Measurements from ENCODE around the gene MYG1. TPM values are rescaled to one million over a fixed set of nuclear protein-coding genes. Genes with fewer than 3 reads are reported as not detected.
A peak's percentile ranks its signal among the peaks of the same experiment; 100 is the strongest.
"Not testable (repeated sequence)": the region's sequence is repeated elsewhere in the genome, so short reads cannot be mapped to it uniquely, and the experiment has no call there.

Gene MYG1
- total RNA-seq, 1 experiment from 2014 or later = 65.1 TPM

- no peak for DNase-seq (ENCODE audit: low spot score)
Measured at GRCh38 chr12:53286448-53286847, 13.0 kb upstream of the MYG1 start.

- peak; percentile 39 for DNase-seq (ENCODE audit: low spot score)
Measured at GRCh38 chr12:53287741-53288216, 11.7 kb upstream of the MYG1 start.

- no peak for DNase-seq (ENCODE audit: low spot score)
Measured at GRCh38 chr12:53288322-53288721, 11.2 kb upstream of the MYG1 start.

- peak; percentile 45 for DNase-seq (ENCODE audit: low spot score)
Measured at GRCh38 chr12:53289891-53290290, 9.6 kb upstream of the MYG1 start.

- no peak for DNase-seq (ENCODE audit: low spot score)
Measured at GRCh38 chr12:53290661-53291060, 8.8 kb upstream of the MYG1 start.

GRCh38 chr12:53292426-53292825, 7.1 kb upstream of the MYG1 start:
- DNase-seq (ENCODE audit: low spot score) = no peak

GRCh38 chr12:53295070-53295890, 4.2 kb upstream of the MYG1 start, which contains the start of gene PFDN5:
Gene PFDN5, plus strand, starts transcription at chr12:53295542. Its CDS starts 26 bp downstream, at chr12:53295568.
- peak; percentile 76 for DNase-seq (ENCODE audit: low spot score)

GRCh38 chr12:53295891-53296219, 3.6 kb upstream of the MYG1 start:
- no peak for DNase-seq (ENCODE audit: low spot score)

GRCh38 chr12:53297106-53297505, 2.4 kb upstream of the MYG1 start:
- DNase-seq (ENCODE audit: low spot score) = not testable (repeated sequence)

- DNase-seq (ENCODE audit: low spot score) = peak; percentile 23
Measured at GRCh38 chr12:53298164-53298563, 1.3 kb upstream of the MYG1 start.

- DNase-seq (ENCODE audit: low spot score) = peak; percentile 63
Measured at GRCh38 chr12:53299101-53299453, 418 bp upstream of the MYG1 start.

- peak; percentile 28 for DNase-seq (ENCODE audit: low spot score)
Measured at GRCh38 chr12:53300187-53300586, 692 bp downstream of the MYG1 start.

- no peak for DNase-seq (ENCODE audit: low spot score)
Measured at GRCh38 chr12:53302903-53303302, 3.4 kb downstream of the MYG1 start.

GRCh38 chr12:53306826-53307225, 7.3 kb downstream of the MYG1 start:
- no peak for DNase-seq (ENCODE audit: low spot score)

- DNase-seq (ENCODE audit: low spot score) = no peak
Measured at GRCh38 chr12:53308276-53308675, 8.8 kb downstream of the MYG1 start.

GRCh38 chr12:53313996-53314395, 14.5 kb downstream of the MYG1 start:
- DNase-seq (ENCODE audit: low spot score) = no peak

GRCh38 chr12:53320352-53321195, 21.1 kb downstream of the MYG1 start:
- peak; percentile 19 for DNase-seq (ENCODE audit: low spot score)

GRCh38 chr12:53324113-53324778, 24.8 kb downstream of the MYG1 start:
- no peak for DNase-seq (ENCODE audit: low spot score)

- DNase-seq (ENCODE audit: low spot score) = peak; percentile 80
Measured at GRCh38 chr12:53324779-53325510, 25.4 kb downstream of the MYG1 start.

GRCh38 chr12:53325511-53326061, 26.1 kb downstream of the MYG1 start:
- DNase-seq (ENCODE audit: low spot score) = no peak
